Pancreas (tissue), 10 donors: Measurements from ENCODE around the gene VASH2. TPM values are rescaled to one million over a fixed set of nuclear protein-coding genes. Genes with fewer than 3 reads are reported as not detected.
"Not testable (repeated sequence)": the region's sequence is repeated elsewhere in the genome, so short reads cannot be mapped to it uniquely, and the experiment has no call there.

Experiments
- ATAC-seq, 4 donors: fragments of 200-7000 bp; cut with Tn5 transposase; one replicate each; pipeline versions ENCODE4 v1.8.0 to v1.9.1; 2020; ENCODE audit warnings: mild to moderate bottlenecking in 4 of 4, moderate library complexity in 4 of 4
- DNase-seq, 6 donors: peaks; one replicate each; pipeline ENCODE4 v3.0.0-alpha.2; 2020
- FAIRE-seq: peaks from 2 replicates; lab custom pipeline; 2012; peaks lifted over from hg19 to GRCh38; lab: Jason Lieb, UNC
- H3K27ac ChIP-seq, 4 donors: fragments of 200-600 bp; sonication (generic); 1 replicate in 3 of 4; 2 replicates in 1 of 4; pipeline versions ENCODE4 v1.5.0 to v1.8.0; 2020
- H3K27me3 ChIP-seq, 4 donors: fragments of 200-600 bp; one replicate each; pipeline ENCODE4 v1.8.0; 2021
- H3K36me3 ChIP-seq, 3 donors: fragments of 200-600 bp; sonication (generic) in 1 of 3; one replicate each; pipeline versions ENCODE4 v1.5.0 to v1.8.0; 2020 to 2021
- H3K4me1 ChIP-seq, 3 donors: fragments of 200-600 bp; one replicate each; pipeline ENCODE4 v1.8.0; 2021
- H3K4me3 ChIP-seq, 4 donors: fragments of 200-600 bp; sonication (generic) in 2 of 4; one replicate each; pipeline versions ENCODE4 v1.5.0 to v1.8.0; 2020 to 2021
- H3K9me3 ChIP-seq, 4 donors: fragments of 200-600 bp; one replicate each; pipeline ENCODE4 v1.8.0; 2021
- CTCF ChIP-seq, 4 donors: fragments of 200-600 bp; sonication (generic) in 3 of 4; IDR thresholded peaks; one replicate each; pipeline versions ENCODE4 v1.5.0 to v1.8.0; 2021; ENCODE audit warnings: antibody characterized with exemption in 4 of 4
- WGBS, 2 donors: extraction: QIAGEN DNeasy Blood & Tissue Kit; methylation state at CpG; one replicate each; pipeline ENCODE4 v1.1.7; 2013; 5-methylcytosine and 5-hydroxymethylcytosine counted together
- intact Hi-C, 3 donors: fragments of 100-400 bp; cut with DNase I; formaldehyde crosslinking; loops; one replicate each; pipeline versions ENCODE4 v1.11.1 to v1.14.2; 2022
- polyA plus RNA-seq, 2 donors: library from polyadenylated mRNA; stranded (reverse); fragments of 200-250 nt; gene quantifications; one replicate each; pipeline ENCODE4 v1.2.3, GENCODE V29; 2013
- total RNA-seq, 6 donors: library from RNA; stranded (reverse); fragmentation: NEBNext Ultra II Directional in 4 of 6; extraction: Animal tissue kit (Norgen Biotek cat#: 25700) in 4 of 6; gene quantifications; one replicate each; pipeline versions ENCODE4 v1.2.1 to v1.2.4, GENCODE V29; 2021 to 2023
- donor health status: healthy with polysubstance abuse.
- donor health status: DM: no; HTN: no; CAD: no; lungs with moderate emphysema.
- donor health status: DM: no; HTN: no; CAD: no.
- donor health status: control.
- donor health status: control.
- donor health status: Bipolar disorder and iron deficiency.
- donor health status: DM: yes; HTN: yes; CAD: no.
- donor health status: DM: no; HTN: no; CAD: no.
- donor health status: DM: no; HTN: no; CAD: no.
- donor health status: DM: yes; HTN: yes; CAD: no.

Gene VASH2
- total and polyA plus RNA-seq, 8 donors = 0.15 to 1.9 (median 0.52) TPM; not detected in 1

- peak; percentile 91 for FAIRE-seq
- no peaks in the 10 kb centered on the region for H3K36me3 ChIP-seq
- peak; percentile 95 to 99 (median 98) for ATAC-seq
- H3K4me3 ChIP-seq = peak within 1 kb of the TSS; percentile 55 to 92 (median 72)
- DNase-seq = peak; percentile 93 to 99 (median 96)
- 0% methylated on average over 58 to 66 of the region's 66 CpGs for WGBS, 2 donors
- intact Hi-C loops = no loop called here
- peaks cover 5 to 12% (median 7%) of the 10 kb centered on the region in 3 donors for H3K4me1 ChIP-seq
- no peak for TF ChIP-seq CTCF (IDR thresholded peaks at IDR 0.05)
- H3K27me3 ChIP-seq = no peaks in the 10 kb centered on the region
- H3K9me3 ChIP-seq = no peaks in the 10 kb centered on the region
- peak within 1 kb of the TSS; percentile 50 to 89 (median 73) for H3K27ac ChIP-seq
Measured at GRCh38 chr1:213015099-213016050, 65.0 kb downstream of the VASH2 start, which contains the start of gene ANGEL2. Gene ANGEL2, minus strand, starts transcription at chr1:213015867. Its CDS starts 196 bp downstream, at chr1:213015671.

- WGBS, 2 donors = 93 to 97% methylated on average over 9 of the region's 9 CpGs
- H3K9me3 ChIP-seq = no peaks in the 10 kb centered on the region
- no peak for TF ChIP-seq CTCF (IDR thresholded peaks at IDR 0.05)
- no peaks in the 10 kb centered on the region for H3K36me3 ChIP-seq
- ATAC-seq = no peak
- no peak overlapping the region for H3K4me3 ChIP-seq
- intact Hi-C loops = no loop called here
- H3K4me1 ChIP-seq = peaks cover 5 to 12% (median 7%) of the 10 kb centered on the region in 3 donors
- DNase-seq = no peak
- no peaks in the 10 kb centered on the region for H3K27me3 ChIP-seq
- no peak overlapping the region for H3K27ac ChIP-seq
- FAIRE-seq = no peak
Measured at GRCh38 chr1:213017447-213018273, 67.3 kb downstream of the VASH2 start.

GRCh38 chr1:213019450-213019849 is 69.1 kb downstream of the VASH2 start:
- Histone ChIP-seq H3K4me1 (peaks cover under 1 to 4% (median 2%) of the 10 kb centered on the region in 3 donors), H3K4me3 (no peak overlapping the region), H3K9me3 (no peaks in the 10 kb centered on the region), H3K36me3 (no peaks in the 10 kb centered on the region), H3K27ac (no peak overlapping the region), H3K27me3 (no peaks in the 10 kb centered on the region)
- 79 to 86% methylated on average over 4 of the region's 4 CpGs for WGBS, 2 donors
- ATAC-seq (no peak), DNase-seq (no peak), FAIRE-seq (no peak)
- TF ChIP-seq CTCF (IDR thresholded peaks at IDR 0.05) = no peak
- intact Hi-C loops = no loop called here

- Histone ChIP-seq H3K4me1 (no peaks in the 10 kb centered on the region), H3K27ac (no peak overlapping the region), H3K27me3 (no peaks in the 10 kb centered on the region), H3K36me3 (no peaks in the 10 kb centered on the region), H3K4me3 (no peak overlapping the region), H3K9me3 (no peaks in the 10 kb centered on the region)
- intact Hi-C loops = no loop called here
- TF ChIP-seq CTCF (IDR thresholded peaks at IDR 0.05) = no peak
- no peak for FAIRE-seq
- 90 to 96% methylated on average over 3 of the region's 3 CpGs for WGBS, 2 donors
- DNase-seq = no peak
- no peak for ATAC-seq
Measured at GRCh38 chr1:213020016-213020415, 69.7 kb downstream of the VASH2 start.

GRCh38 chr1:213027024-213027423 is 76.7 kb downstream of the VASH2 start:
- ATAC-seq, H3K27me3 ChIP-seq, DNase-seq, H3K9me3 ChIP-seq, FAIRE-seq, H3K4me3 ChIP-seq, H3K36me3 ChIP-seq, H3K27ac ChIP-seq, intact Hi-C loops, H3K4me1 ChIP-seq: not testable (repeated sequence)
- WGBS, 2 donors = 75 to 87% methylated on average over 3 of the region's 3 CpGs
